MCF 10A (cell line): ENCODE measurements around the gene PLCD3. TPM values are rescaled to one million over a fixed set of nuclear protein-coding genes. Genes with fewer than 3 reads are reported as not detected.

ENCODE experiments used
- BruUV-seq: library from RNA; stranded (reverse); fragments of 400-500 nt; replicated peaks from 2 replicates; lab custom pipeline; 2021; lab: Mats Ljungman, UMichigan
- CTCF ChIA-PET: fragments of 300-600 bp; sonication (Branson Sonifier 250); formaldehyde crosslinking; extraction: SDS; loops from one replicate; lab custom pipeline; 2021; ENCODE audit warnings: antibody characterized with exemption, inconsistent platforms; lab: Yijun Ruan, JAX
- POLR2A ChIA-PET: fragments of 300-600, 350-650 bp; sonication (Branson Sonifier 250); formaldehyde crosslinking; extraction: SDS; loops from one replicate; lab custom pipeline; 2020; ENCODE audit warnings: antibody characterized with exemption, inconsistent platforms; lab: Yijun Ruan, JAX
- DNase-seq: peaks from one replicate; pipeline ENCODE4 v3.0.0-alpha.2; 2018; ENCODE audit not compliant: unreplicated experiment
- H3K27ac Mint-ChIP-seq: one replicate; pipeline ENCODE4 v1.8.0; 2022; ENCODE audit warnings: mild to moderate bottlenecking, low read depth, mixed read lengths; ENCODE audit not compliant: unreplicated experiment
- H3K27me3 Mint-ChIP-seq: one replicate; pipeline ENCODE4 v1.8.0; 2022; ENCODE audit warnings: mixed read lengths; ENCODE audit not compliant: insufficient read depth, unreplicated experiment
- H3K36me3 Mint-ChIP-seq: one replicate; pipeline ENCODE4 v1.8.0; 2022; ENCODE audit warnings: mild to moderate bottlenecking, moderate library complexity, mixed read lengths; ENCODE audit not compliant: insufficient read depth, unreplicated experiment
- H3K4me1 Mint-ChIP-seq: one replicate; pipeline ENCODE4 v1.8.0; 2022; ENCODE audit warnings: mixed read lengths; ENCODE audit not compliant: insufficient read depth, unreplicated experiment
- H3K4me3 Mint-ChIP-seq: one replicate; pipeline ENCODE4 v1.8.0; 2022; ENCODE audit warnings: mild to moderate bottlenecking, moderate library complexity, mixed read lengths; ENCODE audit not compliant: unreplicated experiment
- H3K9me3 Mint-ChIP-seq: one replicate; pipeline ENCODE4 v1.8.0; 2022; ENCODE audit warnings: mixed read lengths; ENCODE audit not compliant: unreplicated experiment
- intact Hi-C: fragments of 100-400 bp; cut with micrococcal nuclease; formaldehyde crosslinking; loops from 2 replicates; pipeline ENCODE4 v1.14.1; 2022
- total RNA-seq: library from RNA; stranded (reverse); gene quantifications from 2 replicates; pipeline ENCODE4 v1.2.3, GENCODE V29; 2022
- TF ChIP-seq, protein P1 (sequence below): fragments of 200-600 bp; IDR thresholded peaks from one replicate; pipeline ENCODE4 v1.8.0; 2022; ENCODE audit warnings: antibody characterized with exemption, mild to moderate bottlenecking; ENCODE audit not compliant: unreplicated experiment

PLCD3 gene
- total RNA-seq, 1 experiment from 2014 or later, result 69.7 TPM

DNA sequence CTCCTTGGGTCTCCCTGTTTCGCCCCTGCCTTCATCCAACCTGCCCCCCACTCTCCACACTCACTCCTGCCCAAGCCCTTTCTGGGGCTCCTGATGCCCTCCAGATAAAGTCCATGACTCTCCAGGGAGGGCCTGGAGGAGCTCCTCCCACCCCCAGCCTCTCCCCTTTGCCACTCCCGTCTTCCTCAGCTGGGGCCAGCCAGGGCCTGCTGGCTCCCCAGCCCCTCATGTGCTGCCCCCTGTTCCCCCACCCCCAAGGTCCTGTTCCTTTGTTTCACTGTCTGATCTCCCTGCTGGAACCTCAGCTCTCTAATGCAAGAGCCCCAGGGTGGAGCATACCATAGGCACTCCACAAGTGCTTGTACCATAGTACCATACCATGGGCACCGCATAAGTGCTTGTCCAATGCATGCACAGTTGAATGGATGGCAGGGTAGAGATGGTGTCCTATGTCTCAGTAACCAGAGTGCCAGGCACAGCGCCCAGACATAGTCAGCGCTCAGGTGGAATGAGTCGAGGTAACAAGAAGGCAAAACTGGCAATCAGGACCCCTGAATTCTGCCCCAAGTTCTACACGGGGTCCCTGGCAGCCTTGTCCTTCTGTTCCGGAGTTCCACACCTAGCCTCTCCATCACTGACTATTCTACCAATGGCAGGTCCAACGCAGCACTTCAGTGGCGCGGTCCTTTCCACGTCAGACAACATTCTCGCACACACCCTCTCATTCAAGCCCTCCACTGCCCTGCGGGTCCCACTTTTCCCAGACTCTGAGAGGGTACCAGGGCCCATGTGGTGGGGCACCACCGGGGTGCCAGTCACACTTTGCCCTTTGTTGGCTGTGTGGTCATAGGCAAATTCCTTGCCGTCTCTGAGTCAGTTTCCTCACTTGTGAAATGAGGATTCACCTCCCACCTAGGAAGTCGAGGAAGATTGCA lies 1.4 kb downstream of the PLCD3 start:
- intact Hi-C loops, result loop anchor here (5.0 kb wide), 1 partner anchor 214 kb away; the partner anchor contains the start of gene GFAP
- H3K4me1 Mint-ChIP-seq, result peaks cover 40% of the 10 kb centered on the region
- H3K27me3 Mint-ChIP-seq, result no peaks in the 10 kb centered on the region
- H3K9me3 Mint-ChIP-seq, result no peaks in the 10 kb centered on the region
- CTCF ChIA-PET, result interaction anchor here (0.6 to 2.2 kb wide), 16 partner anchors 11 to 348 kb away, joined by 3 to 17 read pairs (median 4); partner anchors contain the start of gene NMT1
- TSS peak; percentile 23 for BruUV-seq
- H3K27ac Mint-ChIP-seq, result peak overlapping the region; percentile 80
- DNase-seq, result no peak
- peak overlapping the region; percentile 80 for H3K4me3 Mint-ChIP-seq
- peaks cover 5% of the 10 kb centered on the region for H3K36me3 Mint-ChIP-seq
- POLR2A ChIA-PET, result interaction anchor here (0.5 to 1.5 kb wide), 9 partner anchors 17 to 231 kb away, joined by 3 to 6 read pairs (median 3); partner anchors contain the start of genes HEXIM1 and HEXIM2
- TF ChIP-seq, protein P1, sequence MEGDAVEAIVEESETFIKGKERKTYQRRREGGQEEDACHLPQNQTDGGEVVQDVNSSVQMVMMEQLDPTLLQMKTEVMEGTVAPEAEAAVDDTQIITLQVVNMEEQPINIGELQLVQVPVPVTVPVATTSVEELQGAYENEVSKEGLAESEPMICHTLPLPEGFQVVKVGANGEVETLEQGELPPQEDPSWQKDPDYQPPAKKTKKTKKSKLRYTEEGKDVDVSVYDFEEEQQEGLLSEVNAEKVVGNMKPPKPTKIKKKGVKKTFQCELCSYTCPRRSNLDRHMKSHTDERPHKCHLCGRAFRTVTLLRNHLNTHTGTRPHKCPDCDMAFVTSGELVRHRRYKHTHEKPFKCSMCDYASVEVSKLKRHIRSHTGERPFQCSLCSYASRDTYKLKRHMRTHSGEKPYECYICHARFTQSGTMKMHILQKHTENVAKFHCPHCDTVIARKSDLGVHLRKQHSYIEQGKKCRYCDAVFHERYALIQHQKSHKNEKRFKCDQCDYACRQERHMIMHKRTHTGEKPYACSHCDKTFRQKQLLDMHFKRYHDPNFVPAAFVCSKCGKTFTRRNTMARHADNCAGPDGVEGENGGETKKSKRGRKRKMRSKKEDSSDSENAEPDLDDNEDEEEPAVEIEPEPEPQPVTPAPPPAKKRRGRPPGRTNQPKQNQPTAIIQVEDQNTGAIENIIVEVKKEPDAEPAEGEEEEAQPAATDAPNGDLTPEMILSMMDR, result no peak

DNA sequence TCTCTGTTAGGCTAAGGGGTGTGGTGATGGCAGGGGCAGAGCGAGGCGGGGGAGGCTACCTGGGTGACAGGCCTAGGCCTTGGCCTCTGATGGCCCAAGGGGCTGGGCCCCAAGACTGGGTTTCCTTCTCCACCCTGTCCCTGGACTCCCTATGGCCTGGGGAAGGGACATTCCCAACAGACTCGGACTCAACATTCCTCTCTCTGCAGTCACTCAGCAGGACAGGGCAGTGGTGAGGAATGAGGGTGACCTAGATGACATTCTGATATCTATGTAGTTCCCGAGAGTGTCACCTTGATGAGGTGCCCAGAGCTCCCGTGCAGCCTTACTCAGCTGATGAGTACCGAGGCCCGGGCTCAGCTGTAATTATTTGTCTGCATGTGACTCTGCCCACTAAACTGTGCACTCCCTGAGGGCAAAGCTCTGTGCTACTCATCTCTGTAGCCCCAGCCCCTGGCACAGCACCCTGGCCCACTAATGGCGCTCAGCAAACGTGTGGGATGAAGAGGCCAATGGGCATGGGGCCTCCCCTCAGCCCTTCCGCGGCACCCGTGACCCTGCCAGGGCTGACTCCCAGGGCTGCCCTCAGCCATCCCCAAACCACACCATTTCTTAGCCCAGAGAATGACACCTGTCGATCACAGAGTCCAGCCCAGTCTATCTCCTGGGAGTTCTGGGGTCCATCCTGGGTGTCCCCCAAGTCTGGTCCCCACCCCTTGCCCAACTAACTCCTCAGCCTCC lies 2.2 kb downstream of the PLCD3 start:
- peak overlapping the region; percentile 80 for H3K4me3 Mint-ChIP-seq
- CTCF ChIA-PET, result interaction anchor here (0.6 to 2.2 kb wide), 13 partner anchors 11 to 210 kb away, joined by 3 to 17 read pairs (median 3); no protein-coding TSS in a partner anchor
- peaks cover 38% of the 10 kb centered on the region for H3K4me1 Mint-ChIP-seq
- H3K27me3 Mint-ChIP-seq, result no peaks in the 10 kb centered on the region
- TF ChIP-seq, protein P1, result no peak
- peaks cover 5% of the 10 kb centered on the region for H3K36me3 Mint-ChIP-seq
- H3K9me3 Mint-ChIP-seq, result no peaks in the 10 kb centered on the region
- POLR2A ChIA-PET, result interaction anchor here (0.5 to 1.5 kb wide), 11 partner anchors 18 to 230 kb away, joined by 3 to 6 read pairs (median 4); partner anchors contain the start of genes HEXIM1 and HEXIM2
- peak overlapping the region; percentile 80 for H3K27ac Mint-ChIP-seq
- BruUV-seq, result no TSS peak
- intact Hi-C loops, result loop anchor here (5.0 kb wide), 1 partner anchor 213 kb away; the partner anchor contains the start of gene GFAP
- DNase-seq, result no peak

DNA sequence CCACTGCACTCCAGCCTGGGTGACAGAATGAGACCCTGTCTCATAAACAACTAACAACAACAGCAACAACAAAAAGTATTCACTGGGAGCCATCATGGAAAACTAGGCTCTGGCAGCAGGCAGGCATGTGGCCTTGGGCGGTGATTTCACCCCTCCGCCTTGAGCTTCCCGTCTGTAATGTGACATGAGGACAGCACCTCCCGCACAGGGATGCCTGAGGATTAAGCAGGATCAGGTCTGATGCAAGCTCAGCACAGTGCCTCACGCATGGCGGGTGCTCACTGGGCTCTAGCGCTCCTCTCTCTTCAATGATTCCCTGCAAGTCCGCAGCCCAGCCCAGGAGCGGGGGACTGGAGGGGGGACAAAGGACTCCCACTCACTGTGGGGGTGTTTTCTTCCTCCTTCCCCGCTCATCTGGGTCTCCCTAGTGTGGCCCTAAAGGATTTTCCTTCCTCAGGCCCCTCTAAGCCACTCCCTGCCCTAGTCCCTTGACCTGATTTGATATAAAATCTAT lies 2.8 kb downstream of the PLCD3 start:
- ChIA-PET CTCF (interaction anchor here (0.6 to 1.6 kb wide), 8 partner anchors 10 to 109 kb away, joined by 3 to 12 read pairs (median 4); no protein-coding TSS in a partner anchor), POLR2A (interaction anchor here (0.5 to 3.5 kb wide), 11 partner anchors 12 to 230 kb away, joined by 3 to 10 read pairs (median 4); partner anchors contain the start of genes HEXIM2 and NMT1)
- Mint-ChIP-seq H3K4me3 (peak overlapping the region; percentile 23), H3K36me3 (peaks cover 10% of the 10 kb centered on the region), H3K4me1 (peaks cover 37% of the 10 kb centered on the region), H3K9me3 (no peaks in the 10 kb centered on the region), H3K27me3 (no peaks in the 10 kb centered on the region), H3K27ac (peak overlapping the region; percentile 80)
- no TSS peak for BruUV-seq
- DNase-seq, result no peak
- TF ChIP-seq, protein P1, result no peak
- intact Hi-C loops, result no loop called here
